ENCODE results near the gene WIPI1.
"Not testable (repeated sequence)": the region's sequence is repeated elsewhere in the genome, so short reads cannot be mapped to it uniquely, and the experiment has no call there.

WIPI1 gene

GRCh38 chr17:68389041-68389440, 68.3 kb downstream of the WIPI1 start:
- in situ Hi-C loops (cut with MboI; ENCODE audit: low sequenced_read_pairs): no loop called here

GRCh38 chr17:68387435-68388218, 69.7 kb downstream of the WIPI1 start:
- in situ Hi-C loops (cut with MboI; ENCODE audit: low sequenced_read_pairs): no loop called here

- in situ Hi-C loops (cut with MboI; ENCODE audit: low sequenced_read_pairs): no loop called here
These were observed 71.6 kb downstream of the WIPI1 start for GRCh38 chr17:68385490-68386215.

- in situ Hi-C loops (cut with MboI; ENCODE audit: low sequenced_read_pairs): no loop called here
These were observed 72.4 kb downstream of the WIPI1 start for GRCh38 chr17:68384941-68385340.

- in situ Hi-C loops (cut with MboI; ENCODE audit: low sequenced_read_pairs): no loop called here
These were observed 72.8 kb downstream of the WIPI1 start for GRCh38 chr17:68384471-68384870.

GRCh38 chr17:68383443-68384321, 73.6 kb downstream of the WIPI1 start:
- in situ Hi-C loops (cut with MboI; ENCODE audit: low sequenced_read_pairs): no loop called here

- in situ Hi-C loops (cut with MboI; ENCODE audit: low sequenced_read_pairs): no loop called here
These were observed 74.2 kb downstream of the WIPI1 start for GRCh38 chr17:68383120-68383442.

GRCh38 chr17:68382582-68383085, 74.7 kb downstream of the WIPI1 start:
- in situ Hi-C loops (cut with MboI; ENCODE audit: low sequenced_read_pairs): no loop called here

- in situ Hi-C loops (cut with MboI; ENCODE audit: low sequenced_read_pairs): no loop called here
These were observed 76.0 kb downstream of the WIPI1 start for GRCh38 chr17:68381076-68381900.

GRCh38 chr17:68379692-68380677, 77.3 kb downstream of the WIPI1 start:
- in situ Hi-C loops (cut with MboI; ENCODE audit: low sequenced_read_pairs): no loop called here

- in situ Hi-C loops (cut with MboI; ENCODE audit: low sequenced_read_pairs): no loop called here
These were observed 78.2 kb downstream of the WIPI1 start for GRCh38 chr17:68379177-68379510.

GRCh38 chr17:68378268-68379176, 78.8 kb downstream of the WIPI1 start:
- in situ Hi-C loops (cut with MboI; ENCODE audit: low sequenced_read_pairs): no loop called here

- in situ Hi-C loops (cut with MboI; ENCODE audit: low sequenced_read_pairs): no loop called here
These were observed 79.5 kb downstream of the WIPI1 start for GRCh38 chr17:68377771-68378267.

- in situ Hi-C loops (cut with MboI; ENCODE audit: low sequenced_read_pairs): not testable (repeated sequence)
These were observed 81.1 kb downstream of the WIPI1 start for GRCh38 chr17:68376178-68376577.

- in situ Hi-C loops (cut with MboI; ENCODE audit: low sequenced_read_pairs): no loop called here
These were observed 81.7 kb downstream of the WIPI1 start for GRCh38 chr17:68375566-68375965.
